Neuronal stem cell (in vitro differentiated cells): Measurements from ENCODE around the gene TAF1A.

Experiments used
- DNase-seq: peaks from one replicate; pipeline ENCODE4 v3.0.0-alpha.2; 2013; ENCODE audit warnings: low spot score
- H2AFZ ChIP-seq: one replicate; pipeline ENCODE4 v1.6.1; 2013; ENCODE audit warnings: mild to moderate bottlenecking, low read length, inconsistent platforms
- H2AK5ac ChIP-seq: 2 replicates; pipeline ENCODE4 v1.6.1; 2013; ENCODE audit warnings: low read depth, mild to moderate bottlenecking, inconsistent platforms, low read length, moderate library complexity, mixed read lengths
- H2BK120ac ChIP-seq: 2 replicates; pipeline ENCODE4 v1.6.1; 2013; ENCODE audit warnings: low read depth, mild to moderate bottlenecking, inconsistent platforms, low read length, moderate library complexity, mixed read lengths
- H2BK12ac ChIP-seq: one replicate; pipeline ENCODE4 v1.6.1; 2013; ENCODE audit warnings: low read length, inconsistent platforms
- H2BK15ac ChIP-seq: 2 replicates; pipeline ENCODE4 v1.6.1; 2013; ENCODE audit warnings: mild to moderate bottlenecking, low read length, inconsistent platforms, mixed read lengths
- H2BK5ac ChIP-seq: one replicate; pipeline ENCODE4 v1.6.1; 2013; ENCODE audit warnings: inconsistent platforms, mild to moderate bottlenecking, low read length, moderate library complexity
- H3K14ac ChIP-seq: one replicate; pipeline ENCODE4 v1.6.1; 2013; ENCODE audit warnings: low read length, inconsistent platforms
- H3K18ac ChIP-seq: 2 replicates; pipeline ENCODE4 v1.6.1; 2013; ENCODE audit warnings: low read length, inconsistent platforms
- H3K23ac ChIP-seq: 2 replicates; pipeline ENCODE4 v1.6.1; 2013; ENCODE audit warnings: low read depth, mild to moderate bottlenecking, mixed read lengths, low read length, inconsistent platforms; ENCODE audit not compliant: poor library complexity
- H3K27ac ChIP-seq: replicated peaks from 3 replicates; pipeline ENCODE4 v1.5.1; 2013; ENCODE audit warnings: low read length, inconsistent platforms
- H3K27me3 ChIP-seq, 3 experiments: 2 replicates each; pipeline ENCODE4 v1.6.1; 2013; ENCODE audit warnings: low read length in 3 of 3, mild to moderate bottlenecking in 2 of 3, inconsistent platforms in 1 of 3, low read depth in 1 of 3, mixed read lengths in 1 of 3, moderate library complexity in 1 of 3; ENCODE audit not compliant: control insufficient read depth in 3 of 3, insufficient read depth in 3 of 3
- H3K36me3 ChIP-seq, 2 donors: replicated peaks in 1 of 2; 2 replicates each; pipeline ENCODE4 v1.6.1; 2013; ENCODE audit warnings: low read length in 2 of 2; ENCODE audit not compliant: control insufficient read depth in 2 of 2, insufficient read depth in 2 of 2
- H3K4ac ChIP-seq: 2 replicates; pipeline ENCODE4 v1.6.1; 2013; ENCODE audit warnings: inconsistent platforms, mild to moderate bottlenecking, low read length, moderate library complexity
- H3K4me1 ChIP-seq, 2 donors: 1 replicate in 1 of 2; 2 replicates in 1 of 2; pipeline ENCODE4 v1.6.1; 2013; ENCODE audit warnings: low read length in 2 of 2, low read depth in 1 of 2; ENCODE audit not compliant: control insufficient read depth in 2 of 2, insufficient read depth in 1 of 2
- H3K4me2 ChIP-seq: one replicate; pipeline ENCODE4 v1.6.1; 2013; ENCODE audit warnings: mild to moderate bottlenecking, low read length, inconsistent platforms; ENCODE audit not compliant: insufficient read depth, poor library complexity, severe bottlenecking
- H3K4me3 ChIP-seq, 2 donors: 2 replicates each; pipeline ENCODE4 v1.5.1; 2013; ENCODE audit warnings: low read length in 2 of 2, mild to moderate bottlenecking in 2 of 2, inconsistent platforms in 1 of 2, moderate library complexity in 1 of 2
- H3K79me1 ChIP-seq: one replicate; pipeline ENCODE4 v1.6.1; 2013; ENCODE audit warnings: low read depth, mild to moderate bottlenecking, inconsistent platforms, low read length, moderate library complexity
- H3K9ac ChIP-seq: one replicate; pipeline ENCODE4 v1.6.1; 2013; ENCODE audit warnings: mild to moderate bottlenecking, low read depth, low read length, inconsistent platforms; ENCODE audit not compliant: poor library complexity
- H3K9me3 ChIP-seq, 2 donors: replicated peaks in 1 of 2; 2 replicates each; pipeline versions ENCODE3 to v1.6.1; 2013; ENCODE audit warnings: low read length in 2 of 2, mild to moderate bottlenecking in 2 of 2, inconsistent platforms in 1 of 2, low read depth in 1 of 2, mixed read lengths in 1 of 2, moderate library complexity in 1 of 2; ENCODE audit not compliant: control insufficient read depth in 2 of 2, insufficient read depth in 1 of 2
- H4K8ac ChIP-seq: one replicate; pipeline ENCODE4 v1.6.1; 2013; ENCODE audit warnings: low read depth, mild to moderate bottlenecking, inconsistent platforms, low read length, moderate library complexity
- H4K91ac ChIP-seq: one replicate; pipeline ENCODE4 v1.6.1; 2013; ENCODE audit warnings: low read length, low read depth, mild to moderate bottlenecking, inconsistent platforms; ENCODE audit not compliant: poor library complexity
- WGBS, 2 donors: extraction: QIAGEN DNeasy Blood & Tissue Kit; methylation state at CpG; one replicate each; pipeline ENCODE4 v1.1.7; 2013; ENCODE audit warnings: missing lambda C conversion rate in 2 of 2, mixed read lengths in 1 of 2; ENCODE audit not compliant: insufficient read length in 2 of 2, insufficient replicate concordance in 1 of 2; ENCODE audit errors: extremely low coverage in 2 of 2; 5-methylcytosine and 5-hydroxymethylcytosine counted together

Gene TAF1A

GRCh38 chr1:222557148-222557547 lies 32.6 kb downstream of the TAF1A start:
- Histone ChIP-seq H3K36me3 (peaks cover 7 to 71% of the 10 kb centered on the region in 2 donors), H2BK15ac (no peak overlapping the region), H3K9ac (no peak overlapping the region), H3K18ac (no peak overlapping the region), H3K9me3 (no peaks in the 10 kb centered on the region), H3K23ac (no peak overlapping the region), H3K4me2 (no peak overlapping the region), H2AFZ (no peak overlapping the region), H3K4me1 (no peaks in the 10 kb centered on the region), H4K8ac (no peak overlapping the region), H4K91ac (no peak overlapping the region), H2BK120ac (no peak overlapping the region), H3K27me3 (no peaks in the 10 kb centered on the region), H3K79me1 (peaks cover 1% of the 10 kb centered on the region), H3K14ac (no peak overlapping the region), H3K4ac (no peak overlapping the region), H2BK12ac (no peak overlapping the region), H3K4me3 (no peak overlapping the region), H2BK5ac (no peak overlapping the region), H2AK5ac (no peak overlapping the region), H3K27ac (no peak overlapping the region)
- no CpG with 5 or more reads among the region's 6 CpGs for WGBS, 2 donors
- no peak for DNase-seq

GRCh38 chr1:222555992-222556615 lies 33.6 kb downstream of the TAF1A start:
- Histone ChIP-seq H3K27ac (no peak overlapping the region), H2BK15ac (no peak overlapping the region)

GRCh38 chr1:222554177-222554576 lies 35.6 kb downstream of the TAF1A start:
- no CpG with 5 or more reads among the region's 5 CpGs for WGBS, 2 donors
- no peak overlapping the region for H3K23ac ChIP-seq
- no peak overlapping the region for H3K14ac ChIP-seq
- H2BK120ac ChIP-seq, result no peak overlapping the region
- peaks cover 1% of the 10 kb centered on the region for H3K79me1 ChIP-seq
- H3K9ac ChIP-seq, result no peak overlapping the region
- no peak overlapping the region for H2AFZ ChIP-seq
- H3K4me2 ChIP-seq, result no peak overlapping the region
- H4K91ac ChIP-seq, result no peak overlapping the region
- H2BK15ac ChIP-seq, result no peak overlapping the region
- H3K9me3 ChIP-seq, result no peaks in the 10 kb centered on the region
- peaks cover 7 to 41% of the 10 kb centered on the region in 2 donors for H3K36me3 ChIP-seq
- no peaks in the 10 kb centered on the region for H3K4me1 ChIP-seq
- no peak overlapping the region for H2BK12ac ChIP-seq
- no peak overlapping the region for H3K27ac ChIP-seq
- H2BK5ac ChIP-seq, result no peak overlapping the region
- DNase-seq, result no peak
- H3K4me3 ChIP-seq, result no peak overlapping the region
- H4K8ac ChIP-seq, result no peak overlapping the region
- no peak overlapping the region for H3K18ac ChIP-seq
- H3K4ac ChIP-seq, result no peak overlapping the region
- H3K27me3 ChIP-seq, result no peaks in the 10 kb centered on the region
- H2AK5ac ChIP-seq, result no peak overlapping the region

More at GRCh38 chr1:222555992-222556615, 33.6 kb downstream of the TAF1A start:
- Histone ChIP-seq H3K4me3 (no peak overlapping the region), H4K8ac (no peak overlapping the region), H3K9ac (no peak overlapping the region), H3K4me2 (no peak overlapping the region), H3K4ac (no peak overlapping the region), H3K14ac (no peak overlapping the region), H3K18ac (no peak overlapping the region), H3K4me1 (no peaks in the 10 kb centered on the region), H3K27me3 (no peaks in the 10 kb centered on the region), H2AK5ac (no peak overlapping the region), H4K91ac (no peak overlapping the region), H3K9me3 (no peaks in the 10 kb centered on the region), H2AFZ (no peak overlapping the region), H2BK120ac (no peak overlapping the region), H3K79me1 (peaks cover 1% of the 10 kb centered on the region), H2BK5ac (no peak overlapping the region), H3K23ac (no peak overlapping the region), H2BK12ac (no peak overlapping the region), H3K36me3 (peaks cover 7 to 60% of the 10 kb centered on the region in 2 donors)
- no peak for DNase-seq
- no CpG with 5 or more reads among the region's 2 CpGs for WGBS, 2 donors

GRCh38 chr1:222552882-222553281 lies 36.9 kb downstream of the TAF1A start:
- WGBS, 2 donors, result no CpG with 5 or more reads among the region's 5 CpGs
- no peak overlapping the region for H3K14ac ChIP-seq
- no peak overlapping the region for H2AK5ac ChIP-seq
- no peak overlapping the region for H3K27ac ChIP-seq
- no peak overlapping the region for H2BK120ac ChIP-seq
- H3K4me2 ChIP-seq, result no peak overlapping the region
- no peak overlapping the region for H4K91ac ChIP-seq
- no peak overlapping the region for H2BK5ac ChIP-seq
- no peak overlapping the region for H2BK15ac ChIP-seq
- H3K4ac ChIP-seq, result no peak overlapping the region
- peaks cover 1% of the 10 kb centered on the region for H3K79me1 ChIP-seq
- H3K9ac ChIP-seq, result no peak overlapping the region
- no peak overlapping the region for H3K4me3 ChIP-seq
- no peak overlapping the region for H2BK12ac ChIP-seq
- H3K23ac ChIP-seq, result no peak overlapping the region
- H3K18ac ChIP-seq, result no peak overlapping the region
- H3K4me1 ChIP-seq, result peaks cover 0 to under 1% of the 10 kb centered on the region in 2 donors
- no peak overlapping the region for H4K8ac ChIP-seq
- no peak for DNase-seq
- peaks cover 7 to 29% of the 10 kb centered on the region in 2 donors for H3K36me3 ChIP-seq
- no peak overlapping the region for H2AFZ ChIP-seq
- peaks cover 0 to 2% of the 10 kb centered on the region in 2 donors for H3K9me3 ChIP-seq
- no peaks in the 10 kb centered on the region for H3K27me3 ChIP-seq
